Kasumi-1 (cell line): ENCODE measurements around the gene DPH7.
"Not testable (repeated sequence)": the region's sequence is repeated elsewhere in the genome, so short reads cannot be mapped to it uniquely, and the experiment has no call there.

ENCODE experiments used
- DNase-seq, 2 experiments: peaks; one replicate each; lab custom pipeline; 2025; lab: John Stamatoyannopoulos, UW

DPH7 gene

DNA sequence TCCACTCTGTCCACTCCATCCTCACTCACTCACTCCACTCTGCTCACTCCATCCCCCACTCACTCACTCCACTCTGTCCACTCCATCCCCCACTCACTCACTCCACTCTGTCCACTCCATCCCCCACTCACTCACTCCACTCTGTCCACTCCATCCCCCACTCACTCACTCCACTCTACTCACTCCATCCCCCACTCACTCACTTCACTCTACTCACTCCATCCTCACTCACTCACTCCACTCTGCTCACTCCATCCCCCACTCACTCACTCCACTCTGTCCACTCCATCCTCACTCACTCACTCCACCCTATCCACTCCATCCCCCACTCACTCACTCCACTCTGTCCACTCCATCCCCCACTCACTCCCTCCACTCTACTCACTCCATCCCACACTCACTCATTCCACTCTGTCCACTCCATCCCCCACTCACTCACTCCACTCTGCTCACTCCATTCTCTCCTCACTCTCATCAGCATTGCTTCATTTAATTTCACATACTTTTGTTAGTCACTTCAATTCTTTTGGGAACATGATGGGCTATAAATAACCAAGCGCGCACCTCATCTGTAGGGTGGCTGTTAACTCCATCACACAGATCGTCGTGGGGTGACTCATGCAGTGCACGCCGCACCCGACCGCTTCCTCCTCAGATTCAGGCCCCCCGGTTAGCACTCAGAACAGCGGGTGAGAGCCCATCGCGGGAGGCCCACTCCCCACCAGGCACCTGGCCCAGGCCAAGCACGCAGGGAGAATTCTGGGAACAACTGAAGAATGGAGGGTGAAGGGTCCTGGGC lies 59.9 kb downstream of the DPH7 start:
- DNase-seq: not testable (repeated sequence)

DNA sequence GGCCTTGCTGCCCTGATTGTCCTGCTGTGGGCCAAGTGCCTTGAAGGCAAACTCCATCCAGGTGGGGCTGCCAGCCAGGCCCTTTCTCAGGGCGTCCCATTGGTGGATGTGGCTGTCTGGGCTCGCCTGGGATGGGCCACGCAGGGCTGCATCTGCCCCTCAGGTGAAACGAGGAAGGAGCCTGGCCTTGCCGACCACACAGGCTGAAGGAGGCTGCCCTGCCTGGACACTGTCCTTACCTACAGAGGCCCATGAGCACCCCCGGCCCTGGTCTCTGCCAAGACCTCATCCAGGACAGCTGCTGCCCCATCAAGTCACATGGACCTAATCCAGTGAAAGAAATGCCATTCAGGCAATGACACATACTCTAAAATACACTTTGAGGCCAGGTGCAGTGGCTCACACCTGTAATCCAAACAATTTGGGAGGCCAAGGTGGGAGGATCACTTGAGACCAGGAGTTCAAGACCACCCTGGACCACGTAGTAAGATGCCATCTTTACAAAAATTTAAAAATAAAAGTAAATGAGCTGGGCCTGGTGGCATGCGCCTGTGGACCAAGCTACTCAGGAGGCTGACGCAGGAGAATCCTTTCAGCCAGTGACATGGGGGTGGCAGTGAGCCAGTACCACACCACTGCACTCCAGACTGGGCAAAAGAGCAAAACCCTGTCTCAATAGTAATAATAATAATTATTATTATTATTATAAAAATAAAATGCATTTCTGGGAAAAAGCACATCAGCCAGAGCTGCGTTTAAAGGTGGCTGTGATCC lies 62.4 kb downstream of the DPH7 start:
- DNase-seq: no peak

DNA sequence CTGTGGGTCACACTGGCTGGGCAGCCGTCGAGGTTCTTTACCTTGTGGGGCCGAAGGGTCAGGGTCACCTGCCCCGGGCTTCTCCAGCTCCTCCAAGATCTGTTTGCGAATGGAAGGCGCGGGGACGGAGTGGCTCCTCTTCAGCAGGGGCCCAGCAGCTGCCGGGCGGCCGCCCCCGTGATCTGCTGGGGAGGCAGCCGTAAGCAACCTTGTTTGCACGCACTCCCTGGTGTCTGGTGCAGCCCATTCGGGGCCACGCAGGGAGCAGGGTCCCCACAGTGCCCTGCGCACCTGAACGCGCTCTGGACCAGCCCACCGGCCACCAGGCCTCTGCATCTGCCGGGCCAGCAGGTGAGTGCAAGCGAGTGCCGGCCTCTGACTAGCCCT lies 63.4 kb downstream of the DPH7 start:
- no peak for DNase-seq

DNA sequence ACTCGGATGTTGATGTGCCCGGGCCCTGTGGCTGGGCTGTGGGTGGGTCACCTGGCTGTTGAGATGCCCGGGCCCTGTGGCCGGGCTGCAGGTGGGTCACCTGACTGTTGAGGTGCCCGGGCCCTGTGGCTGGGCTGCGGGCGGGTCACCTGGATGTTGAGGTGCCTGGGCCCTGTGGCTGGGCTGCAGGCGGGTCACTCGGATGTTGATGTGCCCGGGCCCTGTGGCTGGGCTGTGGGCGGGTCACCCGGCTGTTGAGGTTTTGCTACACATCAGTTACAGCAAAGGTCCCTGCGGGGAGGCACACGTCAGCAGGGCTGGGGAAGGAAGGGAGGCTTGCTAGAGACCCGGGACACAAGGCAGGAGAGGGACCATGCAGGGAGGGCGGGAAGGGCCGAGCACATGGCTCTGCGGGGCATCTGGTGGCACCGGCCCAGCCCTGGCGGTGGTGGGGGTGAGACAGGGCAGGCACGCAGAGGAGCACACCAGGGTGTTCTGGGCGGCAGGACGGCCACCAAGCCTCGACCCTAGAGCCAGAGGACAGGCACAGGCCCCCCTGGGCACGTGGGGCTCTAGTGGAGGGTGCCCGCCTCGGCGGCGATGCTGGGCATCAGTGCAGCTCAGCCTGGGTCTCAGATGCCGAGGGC lies 63.9 kb downstream of the DPH7 start:
- no peak for DNase-seq

DNA sequence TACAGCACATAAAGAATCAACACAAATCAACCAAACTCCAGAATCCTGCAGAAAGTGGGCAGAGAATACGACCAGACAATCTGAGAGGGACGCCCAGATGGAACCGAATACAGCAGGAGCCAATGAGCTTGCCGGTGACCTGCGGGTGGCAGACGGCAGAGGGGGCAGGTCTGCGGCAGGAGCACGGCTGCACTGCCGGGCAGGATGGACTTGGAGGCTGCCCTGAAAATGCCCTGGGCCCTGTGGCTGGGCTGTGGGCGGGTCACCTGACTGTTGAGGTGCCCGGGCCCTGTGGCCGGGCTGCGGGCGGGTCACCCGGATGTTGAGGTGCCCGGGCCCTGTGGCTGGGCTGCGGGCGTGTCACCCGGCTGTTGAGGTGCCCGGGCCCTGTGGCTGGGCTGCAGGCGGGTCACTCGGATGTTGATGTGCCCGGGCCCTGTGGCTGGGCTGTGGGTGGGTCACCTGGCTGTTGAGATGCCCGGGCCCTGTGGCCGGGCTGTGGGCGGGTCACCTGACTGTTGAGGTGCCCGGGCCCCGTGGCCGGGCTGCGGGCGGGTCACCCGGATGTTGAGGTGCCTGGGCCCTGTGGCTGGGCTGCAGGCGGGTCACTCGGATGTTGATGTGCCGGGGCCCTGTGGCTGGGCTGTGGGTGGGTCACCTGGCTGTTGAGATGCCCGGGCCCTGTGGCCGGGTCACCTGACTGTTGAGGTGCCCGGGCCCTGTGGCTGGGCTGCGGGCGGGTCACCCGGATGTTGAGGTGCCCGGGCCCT lies 64.7 kb downstream of the DPH7 start:
- DNase-seq: not testable (repeated sequence)

DNA sequence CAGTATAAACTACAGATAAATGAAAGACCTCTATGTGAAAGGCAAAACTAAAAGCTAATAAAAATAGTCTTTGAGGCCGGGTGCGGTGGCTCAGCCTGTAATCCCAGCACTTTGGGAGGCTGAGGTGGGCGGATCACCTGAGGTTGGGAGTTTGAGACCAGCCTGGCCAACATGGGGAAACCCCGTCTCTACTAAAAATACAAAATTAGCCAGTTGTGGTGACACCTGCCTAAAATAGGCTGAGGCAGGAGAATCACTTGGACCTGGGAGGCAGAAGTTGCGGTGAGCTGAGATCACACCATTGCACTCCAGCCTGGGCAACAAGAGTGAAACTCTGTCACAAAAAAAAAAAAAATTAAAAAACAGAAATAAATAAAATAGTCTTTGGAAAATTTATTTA lies 65.6 kb downstream of the DPH7 start:
- not testable (repeated sequence) for DNase-seq

DNA sequence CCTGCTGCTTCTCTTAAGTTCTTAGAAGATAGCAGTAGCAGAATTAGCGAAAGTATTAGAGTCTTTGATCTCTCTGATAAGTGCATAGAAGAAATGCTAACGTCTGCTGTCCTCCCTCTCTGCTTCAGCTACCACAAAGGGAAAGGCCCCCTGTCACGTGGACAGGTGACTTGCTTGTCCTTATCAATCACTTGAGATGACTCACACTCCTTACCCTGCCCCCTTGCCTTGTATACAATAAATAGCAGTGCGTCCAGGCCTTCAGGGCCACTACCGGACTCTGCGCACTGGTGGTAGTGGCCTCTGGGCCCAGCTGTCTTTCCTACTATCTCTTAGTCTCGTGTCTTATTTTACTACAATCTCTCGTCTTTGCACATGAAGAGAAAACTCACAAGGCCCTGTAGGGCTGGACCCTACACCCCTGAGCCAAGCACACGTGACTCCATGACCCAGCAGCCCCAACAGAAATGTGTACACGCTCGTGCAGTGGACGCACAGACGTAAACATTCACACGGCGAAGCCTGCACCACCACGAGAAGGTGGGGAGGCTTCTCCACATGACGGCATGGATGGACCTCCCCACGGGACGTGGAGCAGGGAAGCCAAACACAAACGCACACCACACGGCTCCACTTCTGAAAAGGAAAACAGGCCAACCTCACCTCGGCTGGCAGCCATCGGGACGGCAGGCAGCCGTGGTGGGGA lies 66.8 kb downstream of the DPH7 start:
- no peak for DNase-seq

DNA sequence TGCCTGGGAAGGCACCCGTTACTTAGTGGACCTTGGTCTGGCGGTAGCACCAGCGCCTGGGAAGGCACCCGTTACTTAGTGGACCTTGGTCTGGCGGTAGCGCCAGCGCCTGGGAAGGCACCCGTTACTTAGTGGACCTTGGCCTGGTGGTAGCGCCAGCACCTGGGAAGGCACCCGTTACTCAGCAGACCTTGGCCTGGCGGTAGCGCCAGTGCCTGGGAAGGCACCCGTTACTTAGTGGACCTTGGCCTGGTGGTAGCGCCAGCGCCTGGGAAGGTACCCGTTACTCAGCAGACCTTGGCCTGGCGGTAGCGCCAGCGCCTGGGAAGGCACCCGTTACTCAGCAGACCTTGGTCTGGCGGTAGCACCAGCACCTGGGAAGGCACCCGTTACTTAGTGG lies 67.6 kb downstream of the DPH7 start:
- not testable (repeated sequence) for DNase-seq

DNA sequence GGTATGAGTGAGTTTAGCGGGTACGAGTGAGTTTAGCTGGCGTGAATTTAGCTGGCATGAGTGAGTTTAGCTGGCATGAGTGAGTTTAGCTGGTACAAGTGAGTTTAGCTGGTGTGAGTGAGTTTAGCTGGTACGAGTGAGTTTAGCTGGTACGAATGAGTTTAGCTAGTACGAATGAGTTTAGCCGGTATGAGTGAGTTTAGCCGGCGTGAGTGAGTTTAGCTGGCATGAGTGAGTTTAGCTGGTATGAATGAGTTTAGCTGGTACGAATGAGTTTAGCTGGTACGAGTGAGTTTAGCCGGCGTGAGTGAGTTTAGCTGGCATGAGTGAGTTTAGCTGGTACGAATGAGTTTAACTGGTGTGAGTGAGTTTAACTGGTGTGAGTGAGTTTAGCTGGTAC lies 69.5 kb downstream of the DPH7 start:
- no peak for DNase-seq

DNA sequence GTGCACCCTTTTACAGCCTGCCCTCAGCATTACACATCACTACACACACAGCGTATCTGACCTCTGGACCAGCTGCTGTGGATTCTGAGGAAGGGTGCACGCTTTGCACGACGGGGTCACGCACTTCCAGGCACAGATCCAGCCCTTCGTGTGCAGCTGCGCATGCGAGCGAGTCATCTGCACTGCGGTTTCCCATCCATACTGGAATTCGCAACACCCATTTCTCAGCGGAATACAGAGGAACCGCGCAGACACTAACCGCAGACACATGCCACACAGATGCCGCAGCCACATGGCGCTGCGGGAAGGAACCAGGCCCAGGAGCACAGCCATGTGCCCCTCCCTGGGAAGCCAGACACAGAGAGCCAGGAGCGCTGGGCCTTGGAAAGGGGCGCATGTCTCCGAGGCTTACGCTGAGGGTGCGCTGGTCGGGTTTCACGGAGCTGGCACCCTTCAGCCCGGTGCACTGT lies 72.0 kb downstream of the DPH7 start:
- no peak for DNase-seq

DNA sequence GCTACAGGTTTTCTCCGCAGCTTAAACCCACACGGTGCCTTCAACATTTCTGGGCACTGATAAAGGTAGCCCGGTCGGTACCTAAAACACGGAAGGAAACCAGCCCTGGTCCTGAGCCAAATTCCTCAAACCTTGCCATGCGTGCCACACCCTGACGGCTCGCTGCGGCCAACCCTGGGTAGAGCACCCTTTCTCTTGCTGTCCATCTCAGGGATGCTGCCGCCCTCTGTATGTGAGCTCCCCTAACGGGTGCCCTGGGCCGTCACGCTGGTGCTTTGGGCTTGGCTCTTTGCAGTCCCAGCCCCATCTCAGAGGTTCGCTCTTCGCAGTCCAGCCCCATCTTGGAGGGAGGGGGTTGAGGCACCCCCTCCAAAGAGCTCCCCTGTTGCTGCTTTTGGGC lies 72.5 kb downstream of the DPH7 start:
- no peak for DNase-seq

DNA sequence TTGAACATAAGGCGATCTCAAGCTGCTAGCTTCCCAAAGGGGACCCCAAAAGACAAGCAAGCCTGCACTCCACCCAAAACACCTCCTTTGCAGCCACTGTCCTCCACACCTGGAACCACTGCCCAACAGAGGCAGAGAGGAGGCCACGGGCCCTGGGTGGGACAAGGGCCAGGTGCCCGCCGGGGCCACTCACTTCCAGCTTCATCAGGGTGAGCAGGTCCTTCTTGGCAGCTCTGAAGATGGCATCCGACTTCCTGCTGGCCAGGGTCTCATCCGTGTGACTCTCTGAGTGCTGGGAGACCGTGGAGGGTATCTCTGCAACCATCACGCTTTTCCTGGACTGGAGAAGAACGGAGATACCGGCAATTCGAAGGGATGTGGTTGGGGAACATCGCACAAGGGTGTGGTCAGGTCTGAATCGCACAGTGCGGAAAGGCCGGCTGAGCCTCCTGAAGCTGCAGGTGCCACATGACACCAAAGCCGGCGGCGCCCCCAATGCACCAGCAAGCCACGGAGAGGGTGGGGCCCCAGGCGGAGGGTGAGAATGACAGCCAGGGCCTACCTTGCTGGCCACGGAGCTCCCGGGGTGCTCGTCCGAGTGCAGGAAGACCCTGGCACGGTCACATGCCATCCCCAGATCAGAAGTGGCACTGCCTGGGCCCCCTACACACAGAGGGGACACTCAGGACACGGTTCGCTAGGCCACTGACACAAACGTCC lies 73.1 kb downstream of the DPH7 start:
- no peak for DNase-seq
